HepG2 (cell line): Measurements from ENCODE around the gene OSGIN1. TPM values are rescaled to one million over a fixed set of nuclear protein-coding genes. Genes with fewer than 3 reads are reported as not detected.

Experiments used
- ATAD3A ChIP-seq: sonication (generic); formaldehyde crosslinking; IDR thresholded peaks from 2 replicates; pipeline ENCODE4 v1.4.0; 2020; ENCODE audit warnings: missing genetic modification reagents
- ATF1 ChIP-seq: IDR thresholded peaks from 2 replicates; pipeline ENCODE4 v1.6.1; 2016; ENCODE audit warnings: mild to moderate bottlenecking, control low read depth
- CREB1 ChIP-seq, 2 experiments: fragments of 450-650 bp in 1 of 2; IDR thresholded peaks; 2 replicates each; pipeline ENCODE4 v1.6.1; 2016 to 2017; ENCODE audit warnings: control low read depth in 1 of 2, mild to moderate bottlenecking in 1 of 2, missing compliant biosample characterization in 1 of 2, missing genetic modification characterization in 1 of 2
- MED13 ChIP-seq: sonication (generic); formaldehyde crosslinking; IDR thresholded peaks from 2 replicates; pipeline ENCODE4 v1.5.0; 2020; ENCODE audit warnings: missing genetic modification reagents
- NR2F6 ChIP-seq, 2 experiments: IDR thresholded peaks; 2 replicates each; pipeline ENCODE4 v1.6.1; 2016; ENCODE audit warnings: antibody characterized with exemption in 1 of 2, mild to moderate bottlenecking in 1 of 2
- PHF20 ChIP-seq: sonication (generic); formaldehyde crosslinking; IDR thresholded peaks from 2 replicates; pipeline ENCODE4 v1.5.0; 2020; ENCODE audit warnings: mild to moderate bottlenecking, missing genetic modification reagents
- RAD21 ChIP-seq: fragments of 450-650 bp; formaldehyde crosslinking; IDR thresholded peaks from 2 replicates; pipeline ENCODE4 v1.5.0; 2020; ENCODE audit warnings: mild to moderate bottlenecking
- REPIN1 ChIP-seq: sonication (generic); formaldehyde crosslinking; IDR thresholded peaks from 2 replicates; pipeline ENCODE4 v1.8.0; 2022; ENCODE audit warnings: missing genetic modification reagents, low read depth, mild to moderate bottlenecking, borderline replicate concordance
- SKI ChIP-seq: fragments of 450-650 bp; IDR thresholded peaks from one replicate; pipeline ENCODE4 v1.6.1; 2018; ENCODE audit warnings: mild to moderate bottlenecking; ENCODE audit not compliant: partially characterized antibody
- SMAD9 ChIP-seq: sonication (generic); formaldehyde crosslinking; IDR thresholded peaks from 2 replicates; pipeline ENCODE4 v1.5.1; 2020; ENCODE audit warnings: mild to moderate bottlenecking, missing genetic modification reagents
- SMC3 ChIP-seq: IDR thresholded peaks from 2 replicates; pipeline ENCODE4 v1.6.1; 2011; ENCODE audit warnings: low read length, improper control_type of control experiment
- TARDBP ChIP-seq: sonication (generic); formaldehyde crosslinking; IDR thresholded peaks from 2 replicates; pipeline ENCODE4 v1.8.0; 2022; ENCODE audit warnings: mild to moderate bottlenecking, missing genetic modification reagents
- XRCC5 ChIP-seq: fragments of 200-400 bp; formaldehyde crosslinking; optimal IDR thresholded peaks from 2 replicates; pipeline ENCODE3; 2017; ENCODE audit warnings: mild to moderate bottlenecking, low read length
- ZNF12 ChIP-seq: sonication (generic); formaldehyde crosslinking; IDR thresholded peaks from 2 replicates; pipeline ENCODE4 v1.5.0; 2020; ENCODE audit warnings: missing genetic modification reagents
- ZNF292 ChIP-seq: sonication (generic); formaldehyde crosslinking; IDR thresholded peaks from 2 replicates; pipeline ENCODE4 v1.8.1; 2022; ENCODE audit warnings: mild to moderate bottlenecking, low read depth, missing genetic modification reagents, borderline replicate concordance
- ZNF326 ChIP-seq: sonication (generic); formaldehyde crosslinking; IDR thresholded peaks from 2 replicates; pipeline ENCODE4 v1.4.0; 2020; ENCODE audit warnings: missing genetic modification reagents, borderline replicate concordance
- ZNF460 ChIP-seq: sonication (generic); formaldehyde crosslinking; IDR thresholded peaks from 2 replicates; pipeline ENCODE4 v1.5.1; 2020; ENCODE audit warnings: missing genetic modification reagents, mild to moderate bottlenecking, borderline replicate concordance
- ZNF652 ChIP-seq: IDR thresholded peaks from 2 replicates; pipeline ENCODE4 v1.6.1; 2016; ENCODE audit warnings: low read depth, borderline replicate concordance
- polyA plus RNA-seq, 8 experiments: library from polyadenylated mRNA; depleted of rRNA in 3 of 8; stranded (reverse) in 7 of 8; unstranded in 1 of 8; fragments of >200 nt; fragmentation: Illumina TruSeq in 4 of 8; extraction: Trizol in 4 of 8; gene quantifications; 2 replicates each; pipeline versions ENCODE4 v1.2.1 to v1.2.3, GENCODE V29; 2011 to 2016; ENCODE audit warnings: low read depth in 4 of 8, missing spikeins in 1 of 8, mixed read lengths in 1 of 8; ENCODE audit not compliant: insufficient read depth in 1 of 8
- total RNA-seq, 5 experiments: library from RNA; depleted of rRNA; stranded (reverse); fragments of >200 nt; fragmentation: Illumina TruSeq; extraction: Trizol; gene quantifications; 2 replicates each; pipeline ENCODE4 v1.2.3, GENCODE V29; 2016; ENCODE audit warnings: low read depth in 1 of 5
- TF ChIP-seq, protein P1 (sequence below): sonication (generic); formaldehyde crosslinking; IDR thresholded peaks from 2 replicates; pipeline ENCODE4 v1.4.0; 2020; ENCODE audit warnings: missing genetic modification reagents, borderline replicate concordance
- TF ChIP-seq, protein P2 (sequence below): sonication (generic); formaldehyde crosslinking; IDR thresholded peaks from 2 replicates; pipeline ENCODE4 v1.5.0; 2020; ENCODE audit warnings: missing genetic modification reagents
- TF ChIP-seq, protein P3 (sequence below): sonication (generic); formaldehyde crosslinking; IDR thresholded peaks from 2 replicates; pipeline ENCODE4 v1.4.0; 2020; ENCODE audit warnings: missing genetic modification reagents
- TF ChIP-seq, protein P4 (sequence below): sonication (generic); formaldehyde crosslinking; IDR thresholded peaks from 2 replicates; pipeline ENCODE4 v1.4.0; 2020; ENCODE audit warnings: missing genetic modification reagents, borderline replicate concordance

OSGIN1 gene
- total and polyA plus RNA-seq, 2 of the 13 experiments (the other 11 are each of a cell fraction or from before 2014, with no cell fraction given) = 20.5 to 27.1 TPM

DNA sequence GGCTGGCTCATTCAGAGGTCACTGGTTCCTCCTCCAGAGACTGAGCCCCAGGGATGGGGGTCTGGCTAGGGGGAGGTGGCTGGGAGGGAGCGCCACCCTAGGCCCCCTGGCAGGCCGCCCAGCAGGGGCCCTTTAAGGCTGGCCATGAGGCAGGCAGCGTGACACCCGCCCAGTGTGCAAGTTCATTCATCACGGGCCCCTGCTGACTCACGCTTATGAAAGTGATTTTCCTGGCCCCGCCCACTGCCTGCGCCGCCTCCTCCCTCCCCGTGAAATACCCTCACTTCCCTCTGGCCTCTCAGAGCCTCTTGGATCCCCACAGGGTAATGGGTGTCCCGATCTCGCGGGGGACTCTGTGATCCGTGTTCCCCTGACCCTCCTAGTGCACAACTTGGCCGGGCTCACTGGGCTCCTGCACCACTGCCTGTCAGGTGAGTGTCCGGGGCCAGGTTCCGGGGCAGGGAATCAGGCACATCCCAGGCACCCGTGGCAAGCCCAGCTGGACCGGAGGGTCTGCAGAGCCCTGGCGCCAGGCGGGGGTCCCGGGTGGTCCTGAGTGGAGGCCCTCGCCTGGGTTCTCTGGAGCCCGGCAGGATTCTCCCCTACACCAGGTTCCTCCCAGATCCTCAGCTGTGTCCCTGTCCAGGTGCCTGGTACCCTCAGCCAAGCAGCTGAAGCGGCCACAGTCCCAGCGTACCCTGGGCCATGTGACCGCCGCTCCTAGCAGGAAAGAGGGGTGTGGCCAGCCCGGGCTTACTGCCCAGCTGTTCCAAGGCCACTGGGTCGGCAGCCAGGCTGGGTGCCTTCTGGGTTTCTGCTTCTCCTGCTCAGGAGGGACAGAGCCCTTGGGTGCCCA is at the start of gene OSGIN1 (continued):
- TF ChIP-seq ZNF326 = no peak
- peak; percentile 76 for TF ChIP-seq ZNF652 (CRISPR knock-in tag)
- TF ChIP-seq PHF20 = peak; percentile 60
- no peak for TF ChIP-seq REPIN1 (CRISPR knock-in tag)
- no peak for TF ChIP-seq XRCC5
- peak; percentile 62; the same call in 1 of the 2 replicates for TF ChIP-seq RAD21 (CRISPR knock-in tag)
- peak; percentile 50 for TF ChIP-seq SKI
- TF ChIP-seq TARDBP (CRISPR knock-in tag) = peak; percentile 62
- TF ChIP-seq ZNF460 (CRISPR knock-in tag) = no peak
- no peak for TF ChIP-seq ATF1 (CRISPR knock-in tag)
- TF ChIP-seq SMAD9 (CRISPR knock-in tag) = no peak
- TF ChIP-seq, protein P1, sequence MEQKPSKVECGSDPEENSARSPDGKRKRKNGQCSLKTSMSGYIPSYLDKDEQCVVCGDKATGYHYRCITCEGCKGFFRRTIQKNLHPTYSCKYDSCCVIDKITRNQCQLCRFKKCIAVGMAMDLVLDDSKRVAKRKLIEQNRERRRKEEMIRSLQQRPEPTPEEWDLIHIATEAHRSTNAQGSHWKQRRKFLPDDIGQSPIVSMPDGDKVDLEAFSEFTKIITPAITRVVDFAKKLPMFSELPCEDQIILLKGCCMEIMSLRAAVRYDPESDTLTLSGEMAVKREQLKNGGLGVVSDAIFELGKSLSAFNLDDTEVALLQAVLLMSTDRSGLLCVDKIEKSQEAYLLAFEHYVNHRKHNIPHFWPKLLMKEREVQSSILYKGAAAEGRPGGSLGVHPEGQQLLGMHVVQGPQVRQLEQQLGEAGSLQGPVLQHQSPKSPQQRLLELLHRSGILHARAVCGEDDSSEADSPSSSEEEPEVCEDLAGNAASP = no peak; the same call in 1 of the 2 replicates
- TF ChIP-seq, protein P2, sequence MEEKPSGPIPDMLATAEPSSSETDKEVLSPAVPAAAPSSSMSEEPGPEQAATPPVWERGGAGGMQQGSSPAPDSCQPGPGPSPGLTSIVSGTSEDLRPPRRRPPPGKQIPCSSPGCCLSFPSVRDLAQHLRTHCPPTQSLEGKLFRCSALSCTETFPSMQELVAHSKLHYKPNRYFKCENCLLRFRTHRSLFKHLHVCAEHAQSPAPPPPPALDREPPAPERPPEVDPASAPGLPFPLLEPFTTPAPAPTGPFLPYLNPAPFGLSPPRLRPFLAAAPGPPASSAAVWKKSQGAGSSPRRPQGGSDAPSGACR (CRISPR knock-in tag) = 0 out of 2 replicates have a peak, but pooled peaks have one; percentile 69
- TF ChIP-seq MED13 (CRISPR knock-in tag) = peak; percentile 65; the same call in 1 of the 2 replicates
- peak; percentile 61; the same call in 1 of the 2 replicates for TF ChIP-seq CREB1 (IDR thresholded peaks at IDR 0.05)
- no peak for TF ChIP-seq CREB1 (CRISPR knock-in tag; IDR thresholded peaks at IDR 0.05)
- TF ChIP-seq, protein P3, sequence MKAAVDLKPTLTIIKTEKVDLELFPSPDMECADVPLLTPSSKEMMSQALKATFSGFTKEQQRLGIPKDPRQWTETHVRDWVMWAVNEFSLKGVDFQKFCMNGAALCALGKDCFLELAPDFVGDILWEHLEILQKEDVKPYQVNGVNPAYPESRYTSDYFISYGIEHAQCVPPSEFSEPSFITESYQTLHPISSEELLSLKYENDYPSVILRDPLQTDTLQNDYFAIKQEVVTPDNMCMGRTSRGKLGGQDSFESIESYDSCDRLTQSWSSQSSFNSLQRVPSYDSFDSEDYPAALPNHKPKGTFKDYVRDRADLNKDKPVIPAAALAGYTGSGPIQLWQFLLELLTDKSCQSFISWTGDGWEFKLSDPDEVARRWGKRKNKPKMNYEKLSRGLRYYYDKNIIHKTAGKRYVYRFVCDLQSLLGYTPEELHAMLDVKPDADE (CRISPR knock-in tag) = no peak
- TF ChIP-seq NR2F6 (IDR thresholded peaks at IDR 0.05) = peak; percentile 23
- peak; percentile 71 for TF ChIP-seq NR2F6 (CRISPR knock-in tag; IDR thresholded peaks at IDR 0.05)
- peak; percentile 77 for TF ChIP-seq ZNF292 (CRISPR knock-in tag)
- no peak for TF ChIP-seq SMC3
- TF ChIP-seq, protein P4, sequence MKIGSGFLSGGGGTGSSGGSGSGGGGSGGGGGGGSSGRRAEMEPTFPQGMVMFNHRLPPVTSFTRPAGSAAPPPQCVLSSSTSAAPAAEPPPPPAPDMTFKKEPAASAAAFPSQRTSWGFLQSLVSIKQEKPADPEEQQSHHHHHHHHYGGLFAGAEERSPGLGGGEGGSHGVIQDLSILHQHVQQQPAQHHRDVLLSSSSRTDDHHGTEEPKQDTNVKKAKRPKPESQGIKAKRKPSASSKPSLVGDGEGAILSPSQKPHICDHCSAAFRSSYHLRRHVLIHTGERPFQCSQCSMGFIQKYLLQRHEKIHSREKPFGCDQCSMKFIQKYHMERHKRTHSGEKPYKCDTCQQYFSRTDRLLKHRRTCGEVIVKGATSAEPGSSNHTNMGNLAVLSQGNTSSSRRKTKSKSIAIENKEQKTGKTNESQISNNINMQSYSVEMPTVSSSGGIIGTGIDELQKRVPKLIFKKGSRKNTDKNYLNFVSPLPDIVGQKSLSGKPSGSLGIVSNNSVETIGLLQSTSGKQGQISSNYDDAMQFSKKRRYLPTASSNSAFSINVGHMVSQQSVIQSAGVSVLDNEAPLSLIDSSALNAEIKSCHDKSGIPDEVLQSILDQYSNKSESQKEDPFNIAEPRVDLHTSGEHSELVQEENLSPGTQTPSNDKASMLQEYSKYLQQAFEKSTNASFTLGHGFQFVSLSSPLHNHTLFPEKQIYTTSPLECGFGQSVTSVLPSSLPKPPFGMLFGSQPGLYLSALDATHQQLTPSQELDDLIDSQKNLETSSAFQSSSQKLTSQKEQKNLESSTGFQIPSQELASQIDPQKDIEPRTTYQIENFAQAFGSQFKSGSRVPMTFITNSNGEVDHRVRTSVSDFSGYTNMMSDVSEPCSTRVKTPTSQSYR (CRISPR knock-in tag) = no peak
- TF ChIP-seq ATAD3A (CRISPR knock-in tag) = 0 out of 2 replicates have a peak, but pooled peaks have one; percentile 43
- peak; percentile 8; the same call in 1 of the 2 replicates for TF ChIP-seq ZNF12 (CRISPR knock-in tag)
